ENCODE results near the gene BAZ1A. TPM values are rescaled to one million over a fixed set of nuclear protein-coding genes. Genes with fewer than 3 reads are reported as not detected.

Gene BAZ1A
- total and polyA plus RNA-seq, 9 of the 15 experiments (the other 6 are each of a cell fraction or from before 2014, with no cell fraction given): 22.0 to 71.2 (median 39.1) TPM

DNA sequence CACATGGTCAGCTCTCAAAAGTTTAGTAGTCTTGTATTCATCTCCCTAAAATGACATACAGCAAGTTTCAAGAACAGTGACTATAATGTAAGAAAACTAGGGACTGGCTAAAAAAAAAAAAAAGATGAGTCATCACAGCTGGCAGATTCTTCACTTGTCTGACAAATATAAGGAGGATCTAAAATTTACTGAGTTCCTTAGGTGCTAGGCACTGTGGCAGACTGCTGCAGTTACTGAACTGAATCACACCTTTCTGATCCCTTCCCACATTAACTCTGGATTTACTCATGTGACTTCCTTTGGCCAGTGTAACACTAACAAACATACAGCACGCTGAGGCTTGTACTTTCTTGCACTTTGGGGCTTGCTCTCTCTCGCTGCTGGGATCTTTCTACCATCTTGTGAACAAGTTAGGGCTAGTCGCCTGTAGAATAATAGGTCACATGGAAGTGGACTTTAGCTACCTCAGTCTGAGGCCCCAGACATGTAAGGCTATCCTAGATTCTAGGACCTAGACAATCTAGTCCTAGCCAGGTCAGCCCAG is 32.1 kb downstream of the BAZ1A start:
- H3K4me3 ChIP-seq: no peak overlapping the region
- peaks cover 34% of the 10 kb centered on the region for H3K79me2 ChIP-seq (ENCODE audit: control insufficient read depth, insufficient read depth, low read length)
- no peaks in the 10 kb centered on the region for H4K20me1 ChIP-seq (replicated peaks; ENCODE audit: control insufficient read depth, insufficient read depth, low read length)
- in situ Hi-C loops (cut with MboI): no loop called here
- no peaks in the 10 kb centered on the region for H3K9me1 ChIP-seq (ENCODE audit: control insufficient read depth, insufficient read depth, low read length)
- no TSS peak for BruUV-seq (replicated peaks)
- no peaks in the 10 kb centered on the region for H3K27me3 ChIP-seq (ENCODE audit: control insufficient read depth in 2 of 2, insufficient read depth in 2 of 2, low read length in 2 of 2)
- FAIRE-seq (peak; percentile 78), ATAC-seq (peak; percentile 83), DNase-seq (ENCODE audit: extremely low read depth in 1 of 4, low spot score in 3 of 4) (peak; percentile 9 to 38 (median 18))
- intact Hi-C loops (cut with micrococcal nuclease): no loop called here
- no peak overlapping the region for H3K9ac ChIP-seq (ENCODE audit: insufficient read depth in 1 of 2, low read depth in 2 of 2, low read length in 2 of 2)
- 63% methylated on average over 3 of the region's 3 CpGs for WGBS (ENCODE audit: insufficient coverage, low coverage, missing lambda C conversion rate)
- peaks cover 69% of the 10 kb centered on the region for H3K36me3 ChIP-seq (ENCODE audit: control insufficient read depth, insufficient read depth, low read length)
- H3K9me3 ChIP-seq (replicated peaks; ENCODE audit: control insufficient read depth, insufficient read depth, low read depth, low read length): no peaks in the 10 kb centered on the region
- H2AFZ ChIP-seq (ENCODE audit: low read depth, low read length): 0 out of 2 replicates have a peak overlapping the region, but pooled peaks have one; percentile 12
- H3K27ac ChIP-seq (ENCODE audit: extremely low read depth, low read depth, low read length): peak overlapping the region; percentile 71
- peak overlapping the region; percentile 35 for H3K4me2 ChIP-seq (ENCODE audit: insufficient read depth, low read length)
- peaks cover 8 to 9% of the 10 kb centered on the region in 2 experiments; a peak in 4 of 5 replicates for H3K4me1 ChIP-seq (replicated peaks in 1 of 2; ENCODE audit: control insufficient read depth in 2 of 2, insufficient read depth in 2 of 2, low read length in 2 of 2)
- ChIA-PET CTCF (ENCODE audit: low intra/inter-chr PET ratio) (no interaction called here), POLR2A (interaction anchor here (1.0 to 1.9 kb wide), 2 partner anchors 16 to 30 kb away, joined by 4 read pairs; no protein-coding TSS in a partner anchor)
- TF ChIP-seq SMARCA4 (IDR thresholded peaks at IDR 0.05) (peak; percentile 67), FOXJ2 (tag; IDR thresholded peaks at IDR 0.05) (no peak), NR2F6 (CRISPR knock-in tag; IDR thresholded peaks at IDR 0.05) (no peak), MTA1 (IDR thresholded peaks at IDR 0.05; ENCODE audit: borderline replicate concordance) (no peak), MAFK (IDR thresholded peaks at IDR 0.05; ENCODE audit: low read length) (peak; percentile 82), ELF2 (CRISPR knock-in tag; IDR thresholded peaks at IDR 0.05) (no peak), ZC3H11A (IDR thresholded peaks at IDR 0.05; ENCODE audit: low read depth, low read length) (no peak), ZNF197 (CRISPR knock-in tag; IDR thresholded peaks at IDR 0.05; ENCODE audit: low read depth) (no peak)
- TF ChIP-seq, protein P1, sequence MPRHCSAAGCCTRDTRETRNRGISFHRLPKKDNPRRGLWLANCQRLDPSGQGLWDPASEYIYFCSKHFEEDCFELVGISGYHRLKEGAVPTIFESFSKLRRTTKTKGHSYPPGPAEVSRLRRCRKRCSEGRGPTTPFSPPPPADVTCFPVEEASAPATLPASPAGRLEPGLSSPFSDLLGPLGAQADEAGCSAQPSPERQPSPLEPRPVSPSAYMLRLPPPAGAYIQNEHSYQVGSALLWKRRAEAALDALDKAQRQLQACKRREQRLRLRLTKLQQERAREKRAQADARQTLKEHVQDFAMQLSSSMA (CRISPR knock-in tag; IDR thresholded peaks at IDR 0.05): no peak
- TF ChIP-seq, protein P2, sequence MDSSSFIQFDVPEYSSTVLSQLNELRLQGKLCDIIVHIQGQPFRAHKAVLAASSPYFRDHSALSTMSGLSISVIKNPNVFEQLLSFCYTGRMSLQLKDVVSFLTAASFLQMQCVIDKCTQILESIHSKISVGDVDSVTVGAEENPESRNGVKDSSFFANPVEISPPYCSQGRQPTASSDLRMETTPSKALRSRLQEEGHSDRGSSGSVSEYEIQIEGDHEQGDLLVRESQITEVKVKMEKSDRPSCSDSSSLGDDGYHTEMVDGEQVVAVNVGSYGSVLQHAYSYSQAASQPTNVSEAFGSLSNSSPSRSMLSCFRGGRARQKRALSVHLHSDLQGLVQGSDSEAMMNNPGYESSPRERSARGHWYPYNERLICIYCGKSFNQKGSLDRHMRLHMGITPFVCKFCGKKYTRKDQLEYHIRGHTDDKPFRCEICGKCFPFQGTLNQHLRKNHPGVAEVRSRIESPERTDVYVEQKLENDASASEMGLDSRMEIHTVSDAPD (CRISPR knock-in tag; IDR thresholded peaks at IDR 0.05): no peak
- TF ChIP-seq, protein P3, sequence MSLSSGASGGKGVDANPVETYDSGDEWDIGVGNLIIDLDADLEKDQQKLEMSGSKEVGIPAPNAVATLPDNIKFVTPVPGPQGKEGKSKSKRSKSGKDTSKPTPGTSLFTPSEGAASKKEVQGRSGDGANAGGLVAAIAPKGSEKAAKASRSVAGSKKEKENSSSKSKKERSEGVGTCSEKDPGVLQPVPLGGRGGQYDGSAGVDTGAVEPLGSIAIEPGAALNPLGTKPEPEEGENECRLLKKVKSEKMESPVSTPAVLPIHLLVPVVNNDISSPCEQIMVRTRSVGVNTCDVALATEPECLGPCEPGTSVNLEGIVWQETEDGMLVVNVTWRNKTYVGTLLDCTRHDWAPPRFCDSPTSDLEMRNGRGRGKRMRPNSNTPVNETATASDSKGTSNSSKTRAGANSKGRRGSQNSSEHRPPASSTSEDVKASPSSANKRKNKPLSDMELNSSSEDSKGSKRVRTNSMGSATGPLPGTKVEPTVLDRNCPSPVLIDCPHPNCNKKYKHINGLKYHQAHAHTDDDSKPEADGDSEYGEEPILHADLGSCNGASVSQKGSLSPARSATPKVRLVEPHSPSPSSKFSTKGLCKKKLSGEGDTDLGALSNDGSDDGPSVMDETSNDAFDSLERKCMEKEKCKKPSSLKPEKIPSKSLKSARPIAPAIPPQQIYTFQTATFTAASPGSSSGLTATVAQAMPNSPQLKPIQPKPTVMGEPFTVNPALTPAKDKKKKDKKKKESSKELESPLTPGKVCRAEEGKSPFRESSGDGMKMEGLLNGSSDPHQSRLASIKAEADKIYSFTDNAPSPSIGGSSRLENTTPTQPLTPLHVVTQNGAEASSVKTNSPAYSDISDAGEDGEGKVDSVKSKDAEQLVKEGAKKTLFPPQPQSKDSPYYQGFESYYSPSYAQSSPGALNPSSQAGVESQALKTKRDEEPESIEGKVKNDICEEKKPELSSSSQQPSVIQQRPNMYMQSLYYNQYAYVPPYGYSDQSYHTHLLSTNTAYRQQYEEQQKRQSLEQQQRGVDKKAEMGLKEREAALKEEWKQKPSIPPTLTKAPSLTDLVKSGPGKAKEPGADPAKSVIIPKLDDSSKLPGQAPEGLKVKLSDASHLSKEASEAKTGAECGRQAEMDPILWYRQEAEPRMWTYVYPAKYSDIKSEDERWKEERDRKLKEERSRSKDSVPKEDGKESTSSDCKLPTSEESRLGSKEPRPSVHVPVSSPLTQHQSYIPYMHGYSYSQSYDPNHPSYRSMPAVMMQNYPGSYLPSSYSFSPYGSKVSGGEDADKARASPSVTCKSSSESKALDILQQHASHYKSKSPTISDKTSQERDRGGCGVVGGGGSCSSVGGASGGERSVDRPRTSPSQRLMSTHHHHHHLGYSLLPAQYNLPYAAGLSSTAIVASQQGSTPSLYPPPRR (CRISPR knock-in tag; IDR thresholded peaks at IDR 0.05; ENCODE audit: borderline replicate concordance): no peak
- TF ChIP-seq, protein P4, sequence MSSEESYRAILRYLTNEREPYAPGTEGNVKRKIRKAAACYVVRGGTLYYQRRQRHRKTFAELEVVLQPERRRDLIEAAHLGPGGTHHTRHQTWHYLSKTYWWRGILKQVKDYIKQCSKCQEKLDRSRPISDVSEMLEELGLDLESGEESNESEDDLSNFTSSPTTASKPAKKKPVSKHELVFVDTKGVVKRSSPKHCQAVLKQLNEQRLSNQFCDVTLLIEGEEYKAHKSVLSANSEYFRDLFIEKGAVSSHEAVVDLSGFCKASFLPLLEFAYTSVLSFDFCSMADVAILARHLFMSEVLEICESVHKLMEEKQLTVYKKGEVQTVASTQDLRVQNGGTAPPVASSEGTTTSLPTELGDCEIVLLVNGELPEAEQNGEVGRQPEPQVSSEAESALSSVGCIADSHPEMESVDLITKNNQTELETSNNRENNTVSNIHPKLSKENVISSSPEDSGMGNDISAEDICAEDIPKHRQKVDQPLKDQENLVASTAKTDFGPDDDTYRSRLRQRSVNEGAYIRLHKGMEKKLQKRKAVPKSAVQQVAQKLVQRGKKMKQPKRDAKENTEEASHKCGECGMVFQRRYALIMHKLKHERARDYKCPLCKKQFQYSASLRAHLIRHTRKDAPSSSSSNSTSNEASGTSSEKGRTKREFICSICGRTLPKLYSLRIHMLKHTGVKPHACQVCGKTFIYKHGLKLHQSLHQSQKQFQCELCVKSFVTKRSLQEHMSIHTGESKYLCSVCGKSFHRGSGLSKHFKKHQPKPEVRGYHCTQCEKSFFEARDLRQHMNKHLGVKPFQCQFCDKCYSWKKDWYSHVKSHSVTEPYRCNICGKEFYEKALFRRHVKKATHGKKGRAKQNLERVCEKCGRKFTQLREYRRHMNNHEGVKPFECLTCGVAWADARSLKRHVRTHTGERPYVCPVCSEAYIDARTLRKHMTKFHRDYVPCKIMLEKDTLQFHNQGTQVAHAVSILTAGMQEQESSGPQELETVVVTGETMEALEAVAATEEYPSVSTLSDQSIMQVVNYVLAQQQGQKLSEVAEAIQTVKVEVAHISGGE (CRISPR knock-in tag; IDR thresholded peaks at IDR 0.05): no peak
